ENCODE data around the gene SLC29A4.
"Not testable (repeated sequence)": the region's sequence is repeated elsewhere in the genome, so short reads cannot be mapped to it uniquely, and the experiment has no call there.

GRCh38 chr7:5307221-5308142 lies 24.7 kb downstream of the SLC29A4 start:
- TF ChIP-seq EZH2 (IDR thresholded peaks at IDR 0.05; ENCODE audit: low read length); CTCF (optimal IDR thresholded peaks at IDR 0.05 in 1 of 3, IDR thresholded peaks at IDR 0.05 in 1 of 3, conservative IDR thresholded peaks at IDR 0.05 in 1 of 3; ENCODE audit: extremely low read depth in 1 of 3, insufficient read depth in 2 of 3, low read length in 3 of 3): not testable (repeated sequence)

Data from keratinocyte (primary cell).